Measurements from ENCODE around the gene CHRNA4. TPM values are rescaled to one million over a fixed set of nuclear protein-coding genes. Genes with fewer than 3 reads are reported as not detected.

Gene CHRNA4
- total and polyA plus RNA-seq, 3 donors from 2014 or later, result 3.3 to 8.3 (median 7.4) TPM

DNA sequence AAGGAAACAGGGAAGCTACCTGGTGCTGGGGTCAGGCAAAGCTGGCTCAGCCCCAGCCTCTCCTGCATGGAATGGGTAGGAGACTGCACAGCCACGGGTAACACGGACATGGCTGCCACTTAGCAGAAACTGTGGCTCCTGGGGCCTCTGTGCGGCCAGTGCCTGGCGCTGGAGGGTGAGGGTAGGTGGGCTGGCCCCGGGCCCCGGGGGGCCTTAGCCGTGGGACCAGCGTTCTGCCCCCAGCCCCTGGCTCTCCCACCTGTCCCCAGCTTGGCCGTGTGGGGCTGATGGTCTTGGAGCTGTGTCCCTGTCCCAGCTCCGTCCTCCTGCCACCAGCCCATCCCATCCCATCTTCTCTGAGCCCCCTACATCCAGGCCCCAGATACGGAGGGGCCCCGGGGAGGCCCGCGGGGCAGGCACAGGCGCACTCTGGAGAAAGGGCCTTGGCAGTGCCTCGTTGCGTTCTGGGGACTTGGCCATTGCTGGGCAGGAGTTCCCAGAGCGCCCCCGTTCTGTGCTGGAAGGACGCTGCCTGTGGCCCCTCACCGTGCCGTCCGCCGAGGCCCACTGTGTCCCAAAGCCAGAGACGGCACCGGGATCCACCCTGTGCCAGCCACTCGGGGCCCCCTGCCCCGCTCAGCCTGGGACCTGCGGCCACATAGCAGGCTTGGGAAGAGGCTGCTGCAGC is 12.2 kb downstream of the CHRNA4 start:
- Histone ChIP-seq H3K27me3 (no peaks in the 10 kb centered on the region), H3K4me1 (peaks cover 28% of the 10 kb centered on the region), H3K27ac (no peak overlapping the region), H3K9me3 (no peaks in the 10 kb centered on the region), H3K36me3 (ENCODE audit: low read depth, missing control alignments) (no peaks in the 10 kb centered on the region), H3K4me3 (no peak overlapping the region)
- intact Hi-C loops (cut with DNase I; ENCODE audit: low total_unique reads), result no loop called here
- no peak for TF ChIP-seq CTCF (IDR thresholded peaks at IDR 0.05)
- TF ChIP-seq POLR2A (IDR thresholded peaks at IDR 0.05), result no peak
- WGBS, 2 donors, result 95% methylated on average over 28 of the region's 29 CpGs; no CpG with 5 or more reads in 1 of the 2 donors
- no peak for DNase-seq

DNA sequence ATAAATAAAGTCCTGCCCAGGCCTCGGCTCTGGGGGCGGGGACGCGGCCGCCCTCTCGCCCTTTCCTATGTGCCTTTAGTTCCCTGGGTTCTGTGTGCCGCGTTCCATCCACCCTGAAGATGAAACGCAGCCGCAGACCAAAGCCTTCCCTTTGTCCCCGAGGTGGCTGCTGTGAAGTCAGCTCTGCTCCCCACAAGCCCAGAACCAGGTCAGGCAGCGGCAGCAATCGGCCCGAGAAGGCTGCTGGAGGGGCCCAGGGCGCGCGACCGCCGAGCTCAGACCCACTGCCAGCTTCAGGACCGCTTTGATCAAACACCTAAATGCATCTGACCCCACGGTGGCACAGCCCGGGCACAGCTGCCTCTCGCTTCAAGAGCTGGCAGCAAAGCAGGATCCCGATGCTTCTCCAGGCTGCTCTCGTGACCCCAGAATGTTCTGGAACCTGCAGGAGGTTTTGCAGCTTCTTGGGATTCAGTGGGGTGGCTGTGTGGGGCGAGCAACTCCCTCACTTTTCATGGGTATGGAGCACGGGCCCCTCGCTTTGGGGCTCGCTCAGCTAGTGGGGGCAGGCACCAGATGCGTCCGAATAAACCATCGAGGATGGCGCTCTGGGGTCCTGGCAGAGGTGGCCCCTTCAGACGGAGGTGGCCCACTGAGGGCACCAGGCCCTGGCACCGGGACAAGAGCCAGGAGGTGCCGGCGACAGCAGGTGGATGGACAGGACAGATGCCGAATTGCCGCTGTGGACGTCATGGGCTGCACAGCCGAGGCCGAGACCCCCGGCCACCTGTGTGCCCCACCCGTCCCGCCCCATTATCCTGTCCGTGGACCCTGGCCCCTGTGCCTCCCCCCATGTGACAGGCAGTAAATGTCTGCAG is 13.0 kb downstream of the CHRNA4 start:
- Histone ChIP-seq H3K4me3 (no peak overlapping the region), H3K27me3 (no peaks in the 10 kb centered on the region), H3K9me3 (no peaks in the 10 kb centered on the region), H3K4me1 (peaks cover 28% of the 10 kb centered on the region), H3K36me3 (ENCODE audit: low read depth, missing control alignments) (no peaks in the 10 kb centered on the region), H3K27ac (no peak overlapping the region)
- WGBS, 2 donors, result 89 to 91% methylated on average over 36 to 46 of the region's 46 CpGs
- intact Hi-C loops (cut with DNase I; ENCODE audit: low total_unique reads), result no loop called here
- DNase-seq, result no peak
- TF ChIP-seq POLR2A (IDR thresholded peaks at IDR 0.05) (no peak), CTCF (IDR thresholded peaks at IDR 0.05) (no peak)

DNA sequence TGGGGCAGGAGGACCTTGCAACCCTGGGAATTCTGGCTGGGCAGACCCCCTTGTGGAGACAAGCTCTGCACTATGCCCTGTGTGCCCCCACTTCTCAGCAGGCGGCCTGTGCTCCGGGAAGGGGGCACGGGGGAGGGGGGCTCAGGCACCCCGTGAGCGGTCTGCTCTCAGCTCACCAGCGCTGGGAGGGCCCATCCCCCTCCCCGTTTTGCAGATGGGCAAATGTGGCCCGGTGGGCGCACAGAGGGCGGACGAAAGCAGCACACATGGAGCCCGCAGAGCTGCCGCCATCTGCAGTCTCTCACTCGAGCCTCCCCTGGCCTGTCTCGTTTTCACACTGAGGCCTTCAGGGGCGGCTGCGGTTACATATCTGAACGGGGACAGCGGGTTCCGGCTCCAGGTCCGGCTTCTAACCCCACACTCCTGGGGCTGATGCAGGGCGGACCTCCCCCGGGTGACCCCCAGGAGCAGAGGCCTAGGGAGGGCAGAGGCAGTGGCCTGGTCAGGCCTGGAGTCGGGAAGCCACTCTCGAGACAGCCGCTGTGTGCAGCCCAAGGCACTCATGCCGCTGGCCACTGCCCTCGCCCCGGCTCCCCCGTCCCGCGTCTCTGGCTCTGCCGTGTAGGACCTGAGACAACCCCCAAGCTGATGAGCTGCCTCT is 13.9 kb downstream of the CHRNA4 start:
- 81 to 83% methylated on average over 6 to 31 of the region's 33 CpGs for WGBS, 2 donors
- H3K4me3 ChIP-seq, result no peak overlapping the region
- DNase-seq, result no peak
- no peaks in the 10 kb centered on the region for H3K27me3 ChIP-seq
- no peak for TF ChIP-seq CTCF (IDR thresholded peaks at IDR 0.05)
- TF ChIP-seq POLR2A (IDR thresholded peaks at IDR 0.05), result no peak
- H3K27ac ChIP-seq, result no peak overlapping the region
- no peaks in the 10 kb centered on the region for H3K9me3 ChIP-seq
- H3K36me3 ChIP-seq (ENCODE audit: low read depth, missing control alignments), result no peaks in the 10 kb centered on the region
- H3K4me1 ChIP-seq, result peaks cover 24% of the 10 kb centered on the region
- intact Hi-C loops (cut with DNase I; ENCODE audit: low total_unique reads), result no loop called here

DNA sequence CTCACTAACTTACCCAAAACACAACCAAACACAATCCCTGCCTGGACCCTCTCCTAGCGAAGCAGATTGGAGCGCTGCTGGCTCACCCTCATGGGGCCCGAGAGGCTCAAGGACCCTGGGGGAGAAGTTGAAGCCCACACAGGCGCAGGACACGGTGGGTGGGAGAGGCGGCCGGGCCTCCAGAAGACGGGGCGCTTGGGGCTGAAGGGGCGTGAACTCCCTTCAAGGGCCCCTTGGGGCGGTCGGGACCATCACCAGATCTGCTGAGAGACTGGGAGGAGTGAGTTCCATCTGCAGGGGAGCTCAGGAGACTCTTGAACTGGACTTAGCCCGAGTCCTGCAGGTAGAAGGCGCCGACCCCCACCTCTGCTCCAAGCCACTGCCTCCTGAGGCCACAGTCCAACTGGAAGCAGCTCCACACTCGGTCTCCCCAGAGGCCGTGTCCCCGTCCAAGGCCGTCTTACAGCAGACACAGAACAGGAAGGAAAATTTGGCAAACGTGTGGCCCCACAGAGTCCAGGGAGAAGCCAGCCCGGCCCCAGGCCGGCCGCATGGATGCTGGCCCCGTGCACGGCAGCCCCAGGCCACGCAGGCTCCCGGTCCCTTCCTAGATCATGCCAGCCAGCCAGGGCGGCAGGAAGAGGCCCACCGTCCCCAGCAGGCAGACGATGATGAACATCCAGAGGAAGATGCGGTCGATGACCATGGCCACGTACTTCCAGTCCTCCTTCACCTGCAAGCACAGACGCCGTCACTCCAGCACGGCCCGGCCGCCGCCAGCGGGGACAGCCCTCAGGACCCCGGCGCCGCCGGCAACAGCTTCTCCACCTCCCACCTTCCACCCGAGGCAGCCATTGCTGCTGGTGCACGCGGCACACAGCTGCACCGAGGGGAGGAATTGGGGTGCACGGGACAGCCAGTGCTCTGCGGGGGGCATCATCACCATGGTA is 14.7 kb downstream of the CHRNA4 start:
- no peaks in the 10 kb centered on the region for H3K27me3 ChIP-seq
- no peak overlapping the region for H3K27ac ChIP-seq
- H3K4me3 ChIP-seq, result no peak overlapping the region
- H3K9me3 ChIP-seq, result no peaks in the 10 kb centered on the region
- DNase-seq, result no peak
- WGBS, 2 donors, result 55 to 71% methylated on average over 29 to 47 of the region's 50 CpGs
- intact Hi-C loops (cut with DNase I; ENCODE audit: low total_unique reads), result no loop called here
- TF ChIP-seq CTCF (IDR thresholded peaks at IDR 0.05) (no peak), POLR2A (IDR thresholded peaks at IDR 0.05) (no peak)
- peaks cover 24% of the 10 kb centered on the region for H3K4me1 ChIP-seq
- no peaks in the 10 kb centered on the region for H3K36me3 ChIP-seq (ENCODE audit: low read depth, missing control alignments)

All from testis (tissue), 3 donors.